NCI-H2081 treated with DMSO at 0.1 percent for 48 hours (cell line): ENCODE results near the gene ZNF468.
"Not testable (repeated sequence)": the region's sequence is repeated elsewhere in the genome, so short reads cannot be mapped to it uniquely, and the experiment has no call there.

Experiments used
- DNase-seq: peaks from one replicate; lab custom pipeline; 2025; lab: John Stamatoyannopoulos, UW

Gene ZNF468

GRCh38 chr19:52825765-52826164 is 31.7 kb downstream of the ZNF468 start:
- no peak for DNase-seq

GRCh38 chr19:52823676-52824075 is 33.7 kb downstream of the ZNF468 start:
- DNase-seq, result no peak

- DNase-seq, result not testable (repeated sequence)
These were observed 36.0 kb downstream of the ZNF468 start, which contains the start of gene ZNF28 for GRCh38 chr19:52821204-52821960. Gene ZNF28, minus strand, starts transcription at chr19:52821633. Its CDS starts 3,675 bp downstream, at chr19:52817958.

GRCh38 chr19:52820472-52821203 is 36.8 kb downstream of the ZNF468 start:
- not testable (repeated sequence) for DNase-seq

GRCh38 chr19:52809801-52810200 is 47.6 kb downstream of the ZNF468 start:
- DNase-seq, result no peak

GRCh38 chr19:52799950-52800640 is 57.3 kb downstream of the ZNF468 start:
- not testable (repeated sequence) for DNase-seq

- DNase-seq, result no peak
These were observed 68.0 kb downstream of the ZNF468 start for GRCh38 chr19:52789440-52789839.
